NB4 (cell line): ENCODE measurements around the gene FRK.
"Not testable (repeated sequence)": the region's sequence is repeated elsewhere in the genome, so short reads cannot be mapped to it uniquely, and the experiment has no call there.

Experiments used
- DNase-seq: peaks from one replicate; pipeline ENCODE4 v3.0.0; 2010; ENCODE audit warnings: low read depth
- H3K4me3 ChIP-seq: one replicate; pipeline ENCODE4 v1.5.1; 2011; ENCODE audit warnings: mild to moderate bottlenecking, low read depth, low read length, moderate library complexity
- MAX ChIP-seq: IDR thresholded peaks from 2 replicates; pipeline ENCODE4 v1.6.1; 2011; ENCODE audit warnings: low read depth, low read length
- MYC ChIP-seq: IDR thresholded peaks from 2 replicates; pipeline ENCODE4 v1.6.1; 2011; ENCODE audit warnings: low read depth, low read length
- POLR2A ChIP-seq: IDR thresholded peaks from 2 replicates; pipeline ENCODE4 v1.6.1; 2011; ENCODE audit warnings: mild to moderate bottlenecking; ENCODE audit not compliant: insufficient read length; ENCODE audit errors: extremely low read depth
- TF ChIP-seq, protein P1 (sequence below): IDR thresholded peaks from one replicate; pipeline ENCODE4 v1.5.1; 2012; ENCODE audit warnings: low read depth, low read length

Gene FRK

GRCh38 chr6:116046737-116047136 is 14.0 kb downstream of the FRK start:
- no peak overlapping the region for H3K4me3 ChIP-seq
- no peak for DNase-seq
- TF ChIP-seq MYC, result no peak
- no peak for TF ChIP-seq POLR2A
- no peak for TF ChIP-seq MAX
- TF ChIP-seq, protein P1, sequence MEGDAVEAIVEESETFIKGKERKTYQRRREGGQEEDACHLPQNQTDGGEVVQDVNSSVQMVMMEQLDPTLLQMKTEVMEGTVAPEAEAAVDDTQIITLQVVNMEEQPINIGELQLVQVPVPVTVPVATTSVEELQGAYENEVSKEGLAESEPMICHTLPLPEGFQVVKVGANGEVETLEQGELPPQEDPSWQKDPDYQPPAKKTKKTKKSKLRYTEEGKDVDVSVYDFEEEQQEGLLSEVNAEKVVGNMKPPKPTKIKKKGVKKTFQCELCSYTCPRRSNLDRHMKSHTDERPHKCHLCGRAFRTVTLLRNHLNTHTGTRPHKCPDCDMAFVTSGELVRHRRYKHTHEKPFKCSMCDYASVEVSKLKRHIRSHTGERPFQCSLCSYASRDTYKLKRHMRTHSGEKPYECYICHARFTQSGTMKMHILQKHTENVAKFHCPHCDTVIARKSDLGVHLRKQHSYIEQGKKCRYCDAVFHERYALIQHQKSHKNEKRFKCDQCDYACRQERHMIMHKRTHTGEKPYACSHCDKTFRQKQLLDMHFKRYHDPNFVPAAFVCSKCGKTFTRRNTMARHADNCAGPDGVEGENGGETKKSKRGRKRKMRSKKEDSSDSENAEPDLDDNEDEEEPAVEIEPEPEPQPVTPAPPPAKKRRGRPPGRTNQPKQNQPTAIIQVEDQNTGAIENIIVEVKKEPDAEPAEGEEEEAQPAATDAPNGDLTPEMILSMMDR, result no peak

- DNase-seq, H3K4me3 ChIP-seq: not testable (repeated sequence)
Observed at GRCh38 chr6:116046272-116046671, 14.4 kb downstream of the FRK start.

DNA sequence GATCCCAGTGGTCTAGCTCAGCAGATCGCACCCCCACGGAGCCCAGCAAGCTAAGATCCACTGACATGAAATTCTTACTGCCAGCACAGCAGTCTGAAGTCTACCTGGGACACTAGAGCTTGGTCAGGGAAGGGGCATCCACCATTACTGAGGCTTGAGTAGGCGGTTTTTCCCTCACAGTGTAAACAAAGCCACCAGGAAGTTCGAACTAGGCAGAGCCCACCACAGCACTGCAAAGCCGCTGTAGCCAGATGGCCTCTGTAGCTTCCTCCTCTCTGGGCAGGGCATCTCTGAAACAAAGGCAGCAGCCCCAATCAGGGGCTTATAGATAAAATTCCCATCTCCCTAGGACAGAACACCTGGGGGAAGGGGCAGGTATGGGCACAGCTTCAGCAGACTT is 18.8 kb downstream of the FRK start:
- H3K4me3 ChIP-seq, result no peak overlapping the region
- TF ChIP-seq MYC (no peak), POLR2A (no peak), MAX (no peak)
- TF ChIP-seq, protein P1, result no peak
- no peak for DNase-seq

DNA sequence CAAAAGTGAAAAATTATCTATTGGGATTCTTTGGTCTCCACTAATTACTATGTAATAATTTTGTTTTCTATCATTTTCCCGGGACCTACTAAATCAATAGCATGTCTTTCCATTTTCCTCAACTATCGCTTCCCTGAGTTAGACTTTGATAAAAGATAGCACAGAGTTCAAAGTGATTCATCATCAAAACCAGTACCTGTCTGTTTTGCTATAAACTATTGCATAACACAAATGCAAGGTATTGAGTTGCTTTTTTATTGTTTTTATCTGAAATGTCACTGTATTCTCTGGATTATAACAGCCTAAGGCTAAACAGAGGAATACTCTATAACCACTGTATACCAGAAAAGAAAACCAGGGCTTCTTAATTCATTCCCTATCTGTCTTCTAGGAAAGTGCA is 19.7 kb downstream of the FRK start:
- H3K4me3 ChIP-seq, result no peak overlapping the region
- DNase-seq, result no peak
- TF ChIP-seq POLR2A (no peak), MAX (no peak), MYC (no peak)
- TF ChIP-seq, protein P1, result no peak

GRCh38 chr6:116036885-116037284 is 23.8 kb downstream of the FRK start:
- H3K4me3 ChIP-seq, result no peak overlapping the region
- no peak for TF ChIP-seq MAX
- TF ChIP-seq, protein P1, result no peak
- no peak for TF ChIP-seq POLR2A
- TF ChIP-seq MYC, result no peak

GRCh38 chr6:116036075-116036773 is 24.5 kb downstream of the FRK start:
- H3K4me3 ChIP-seq, result no peak overlapping the region
- TF ChIP-seq POLR2A (no peak), MAX (no peak)
- DNase-seq, result no peak

More at GRCh38 chr6:116036885-116037284, 23.8 kb downstream of the FRK start:
- DNase-seq, result no peak

- no peak for DNase-seq
- no peak overlapping the region for H3K4me3 ChIP-seq
- TF ChIP-seq MYC, result no peak
- TF ChIP-seq MAX, result no peak
- no peak for TF ChIP-seq POLR2A
- TF ChIP-seq, protein P1, result no peak
Observed at GRCh38 chr6:116035616-116036015, 25.1 kb downstream of the FRK start.
